ENCODE results near the gene TMEM208.

GRCh38 chr16:67236563-67237395 is 9.8 kb downstream of the TMEM208 start:
- TF ChIP-seq, protein P1, sequence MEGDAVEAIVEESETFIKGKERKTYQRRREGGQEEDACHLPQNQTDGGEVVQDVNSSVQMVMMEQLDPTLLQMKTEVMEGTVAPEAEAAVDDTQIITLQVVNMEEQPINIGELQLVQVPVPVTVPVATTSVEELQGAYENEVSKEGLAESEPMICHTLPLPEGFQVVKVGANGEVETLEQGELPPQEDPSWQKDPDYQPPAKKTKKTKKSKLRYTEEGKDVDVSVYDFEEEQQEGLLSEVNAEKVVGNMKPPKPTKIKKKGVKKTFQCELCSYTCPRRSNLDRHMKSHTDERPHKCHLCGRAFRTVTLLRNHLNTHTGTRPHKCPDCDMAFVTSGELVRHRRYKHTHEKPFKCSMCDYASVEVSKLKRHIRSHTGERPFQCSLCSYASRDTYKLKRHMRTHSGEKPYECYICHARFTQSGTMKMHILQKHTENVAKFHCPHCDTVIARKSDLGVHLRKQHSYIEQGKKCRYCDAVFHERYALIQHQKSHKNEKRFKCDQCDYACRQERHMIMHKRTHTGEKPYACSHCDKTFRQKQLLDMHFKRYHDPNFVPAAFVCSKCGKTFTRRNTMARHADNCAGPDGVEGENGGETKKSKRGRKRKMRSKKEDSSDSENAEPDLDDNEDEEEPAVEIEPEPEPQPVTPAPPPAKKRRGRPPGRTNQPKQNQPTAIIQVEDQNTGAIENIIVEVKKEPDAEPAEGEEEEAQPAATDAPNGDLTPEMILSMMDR (IDR thresholded peaks at IDR 0.05), result no peak
- TF ChIP-seq POLR2A (IDR thresholded peaks at IDR 0.05), result no peak
